Activated naive CD4-positive, alpha-beta T cell treated with anti-CD3 and anti-CD28 coated beads for 36 hours (primary cell): ENCODE results near the gene CERS5. TPM values are rescaled to one million over a fixed set of nuclear protein-coding genes. Genes with fewer than 3 reads are reported as not detected.

Source experiments
- CTCF ChIA-PET: fragments of 350-600 bp; sonication (Branson Sonifier 250); formaldehyde crosslinking; loops from one replicate; lab custom pipeline; 2021; ENCODE audit warnings: antibody characterized with exemption; lab: Charles Lee
- DNase-seq: peaks from one replicate; pipeline ENCODE4 v3.0.0-alpha.2; 2020
- H3K27ac Mint-ChIP-seq: one replicate; pipeline ENCODE4 v1.8.0; 2021; ENCODE audit warnings: mild to moderate bottlenecking, mixed read lengths
- H3K27me3 Mint-ChIP-seq: one replicate; pipeline ENCODE4 v1.8.0; 2021; ENCODE audit warnings: low read depth, mixed read lengths
- H3K36me3 Mint-ChIP-seq: one replicate; pipeline ENCODE4 v1.8.0; 2021; ENCODE audit warnings: low read depth, mixed read lengths
- H3K4me1 Mint-ChIP-seq: one replicate; pipeline ENCODE4 v1.8.0; 2021; ENCODE audit warnings: low read depth, mixed read lengths
- H3K4me3 Mint-ChIP-seq: one replicate; pipeline ENCODE4 v1.8.0; 2021; ENCODE audit warnings: mild to moderate bottlenecking, moderate library complexity, mixed read lengths
- H3K9me3 Mint-ChIP-seq: one replicate; pipeline ENCODE4 v1.8.0; 2021; ENCODE audit warnings: mixed read lengths
- intact Hi-C: fragments of 100-400 bp; cut with micrococcal nuclease; formaldehyde crosslinking; loops from one replicate; pipeline ENCODE4 v1.15.1; 2023
- total RNA-seq, 2 experiments: library from RNA; stranded (reverse); gene quantifications; one replicate each; pipeline ENCODE4 v1.2.3, GENCODE V29; 2021

Gene CERS5
- total RNA-seq, 2 experiments from 2014 or later, result 32.6 to 33.6 TPM

DNA sequence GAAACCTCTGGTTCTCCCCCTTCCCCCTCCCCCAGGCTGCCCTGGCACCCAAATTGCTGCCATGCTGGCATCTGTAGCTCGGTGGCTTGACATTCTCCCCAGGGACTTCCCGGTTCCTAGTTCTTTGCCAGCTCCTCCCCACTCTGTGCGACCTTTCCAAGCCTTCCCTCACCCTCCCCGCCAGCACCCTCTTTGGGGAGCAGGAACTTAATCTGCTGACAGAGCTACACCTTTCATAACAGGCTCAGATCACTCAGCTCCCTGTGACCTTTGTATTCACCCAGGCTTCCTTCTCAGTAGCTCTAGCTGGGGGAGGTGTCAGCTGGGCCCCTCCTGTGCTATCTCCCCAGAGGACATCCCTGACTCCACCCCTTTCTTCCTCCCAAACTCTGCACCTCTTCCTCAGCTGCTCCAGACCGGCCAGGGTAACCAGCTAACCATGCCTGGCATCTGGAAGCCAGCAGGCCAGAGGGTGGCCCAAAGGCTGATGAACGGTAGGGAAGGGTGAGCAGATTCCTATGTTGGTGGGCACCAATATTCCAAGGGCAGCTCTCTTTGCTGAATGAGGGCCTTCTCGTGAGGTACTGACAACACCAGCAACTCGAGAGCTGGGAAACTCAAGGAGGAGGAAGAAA is 56.9 kb downstream of the CERS5 start:
- CTCF ChIA-PET, result interaction anchor here (0.8 to 4.6 kb wide), 29 partner anchors 8 to 179 kb away, joined by 3 to 60 read pairs (median 9); partner anchors contain the start of genes CERS5, GPD1, RACGAP1 and SMARCD1
- Mint-ChIP-seq H3K27ac (peak overlapping the region; percentile 41), H3K4me3 (no peak overlapping the region), H3K27me3 (no peaks in the 10 kb centered on the region), H3K4me1 (peaks cover 21% of the 10 kb centered on the region), H3K36me3 (peaks cover 2% of the 10 kb centered on the region), H3K9me3 (no peaks in the 10 kb centered on the region)
- peak; percentile 20 for DNase-seq
- intact Hi-C loops, result loop anchor here (2.0 kb wide), 1 partner anchor 111 kb away; no protein-coding TSS in a partner anchor

DNA sequence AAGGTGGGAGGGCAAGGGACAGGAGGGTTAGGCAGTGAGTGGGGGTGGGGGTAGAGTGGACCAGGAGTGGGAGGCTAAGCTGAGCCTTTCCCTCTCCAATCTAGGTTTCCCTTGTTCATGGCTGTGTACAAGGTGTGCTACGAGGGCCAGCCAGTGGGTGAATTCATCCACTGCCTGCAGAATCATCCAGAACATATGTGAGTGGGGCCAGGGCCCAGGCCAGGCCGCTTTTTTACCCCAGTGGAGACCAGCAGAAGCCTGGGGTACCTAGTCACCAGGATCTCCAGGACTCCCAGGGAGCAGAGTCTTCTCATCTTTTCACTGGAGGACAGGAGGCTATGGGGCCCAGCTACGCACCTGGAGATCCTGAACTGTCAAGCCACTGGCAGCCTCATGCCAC is 57.9 kb downstream of the CERS5 start:
- H3K27me3 Mint-ChIP-seq, result no peaks in the 10 kb centered on the region
- H3K9me3 Mint-ChIP-seq, result no peaks in the 10 kb centered on the region
- no peak overlapping the region for H3K27ac Mint-ChIP-seq
- H3K36me3 Mint-ChIP-seq, result no peaks in the 10 kb centered on the region
- DNase-seq, result no peak
- intact Hi-C loops, result no loop called here
- CTCF ChIA-PET, result interaction anchor here (0.6 to 4.6 kb wide), 10 partner anchors 8 to 80 kb away, joined by 3 to 60 read pairs (median 20); partner anchors contain the start of genes CERS5, GPD1 and SMARCD1
- peaks cover 18% of the 10 kb centered on the region for H3K4me1 Mint-ChIP-seq
- H3K4me3 Mint-ChIP-seq, result no peak overlapping the region

GRCh38 chr12:50107416-50108268 is 59.5 kb downstream of the CERS5 start:
- intact Hi-C loops, result no loop called here
- no peaks in the 10 kb centered on the region for H3K9me3 Mint-ChIP-seq
- H3K27me3 Mint-ChIP-seq, result no peaks in the 10 kb centered on the region
- no peak overlapping the region for H3K27ac Mint-ChIP-seq
- CTCF ChIA-PET, result interaction anchor here (0.6 to 2.6 kb wide), 6 partner anchors 19 to 291 kb away, joined by 3 to 21 read pairs (median 3); partner anchors contain the start of gene SMARCD1
- H3K4me3 Mint-ChIP-seq, result no peak overlapping the region
- no peaks in the 10 kb centered on the region for H3K36me3 Mint-ChIP-seq
- H3K4me1 Mint-ChIP-seq, result peaks cover 13% of the 10 kb centered on the region
- DNase-seq, result no peak

- no peak for DNase-seq
- Mint-ChIP-seq H3K36me3 (no peaks in the 10 kb centered on the region), H3K4me3 (no peak overlapping the region), H3K4me1 (peaks cover 13% of the 10 kb centered on the region), H3K27ac (no peak overlapping the region), H3K27me3 (no peaks in the 10 kb centered on the region), H3K9me3 (no peaks in the 10 kb centered on the region)
- intact Hi-C loops, result no loop called here
- CTCF ChIA-PET, result interaction anchor here (1.2 to 2.6 kb wide), 2 partner anchors 18 to 22 kb away, joined by 3 to 21 read pairs; partner anchors contain the start of gene SMARCD1
Measured at GRCh38 chr12:50106907-50107306, 60.3 kb downstream of the CERS5 start.

DNA sequence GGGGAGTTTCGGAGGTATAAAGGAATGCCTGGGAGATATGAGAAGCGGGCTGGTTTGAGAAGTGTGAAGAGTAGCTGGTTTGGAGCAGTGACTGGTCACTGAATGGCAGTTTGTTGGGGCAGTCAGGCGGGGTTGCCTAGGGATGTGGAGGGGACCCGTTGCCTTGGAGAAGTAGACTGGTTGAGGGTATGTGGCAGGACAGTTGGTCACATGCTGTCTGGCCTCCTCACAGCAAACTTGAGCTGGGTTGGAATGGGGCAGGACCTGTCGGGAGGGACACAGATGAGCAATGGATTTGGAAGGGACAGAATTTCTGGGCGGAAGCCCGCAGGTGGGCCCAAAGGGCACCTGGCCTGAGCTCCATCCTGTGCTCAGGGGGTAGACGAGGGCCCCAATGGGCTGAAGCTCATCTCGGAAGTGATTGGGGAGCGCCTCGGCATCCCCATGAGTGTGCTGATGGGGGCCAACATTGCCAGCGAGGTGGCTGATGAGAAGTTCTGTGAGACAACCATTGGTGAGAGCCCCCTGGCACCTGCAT is 61.2 kb downstream of the CERS5 start:
- Mint-ChIP-seq H3K36me3 (no peaks in the 10 kb centered on the region), H3K4me3 (no peak overlapping the region), H3K4me1 (peaks cover 9% of the 10 kb centered on the region), H3K27me3 (no peaks in the 10 kb centered on the region), H3K9me3 (no peaks in the 10 kb centered on the region), H3K27ac (no peak overlapping the region)
- intact Hi-C loops, result no loop called here
- DNase-seq, result no peak
- CTCF ChIA-PET, result no interaction called here

- intact Hi-C loops, result no loop called here
- H3K4me3 Mint-ChIP-seq, result no peak overlapping the region
- H3K36me3 Mint-ChIP-seq, result no peaks in the 10 kb centered on the region
- no peak for DNase-seq
- peaks cover 2% of the 10 kb centered on the region for H3K4me1 Mint-ChIP-seq
- no peak overlapping the region for H3K27ac Mint-ChIP-seq
- H3K9me3 Mint-ChIP-seq, result no peaks in the 10 kb centered on the region
- no peaks in the 10 kb centered on the region for H3K27me3 Mint-ChIP-seq
- CTCF ChIA-PET, result interaction anchor here (0.8 to 2.1 kb wide), 5 partner anchors 16 to 210 kb away, joined by 3 to 8 read pairs (median 5); no protein-coding TSS in a partner anchor
Measured at GRCh38 chr12:50104417-50105366, 62.5 kb downstream of the CERS5 start.

DNA sequence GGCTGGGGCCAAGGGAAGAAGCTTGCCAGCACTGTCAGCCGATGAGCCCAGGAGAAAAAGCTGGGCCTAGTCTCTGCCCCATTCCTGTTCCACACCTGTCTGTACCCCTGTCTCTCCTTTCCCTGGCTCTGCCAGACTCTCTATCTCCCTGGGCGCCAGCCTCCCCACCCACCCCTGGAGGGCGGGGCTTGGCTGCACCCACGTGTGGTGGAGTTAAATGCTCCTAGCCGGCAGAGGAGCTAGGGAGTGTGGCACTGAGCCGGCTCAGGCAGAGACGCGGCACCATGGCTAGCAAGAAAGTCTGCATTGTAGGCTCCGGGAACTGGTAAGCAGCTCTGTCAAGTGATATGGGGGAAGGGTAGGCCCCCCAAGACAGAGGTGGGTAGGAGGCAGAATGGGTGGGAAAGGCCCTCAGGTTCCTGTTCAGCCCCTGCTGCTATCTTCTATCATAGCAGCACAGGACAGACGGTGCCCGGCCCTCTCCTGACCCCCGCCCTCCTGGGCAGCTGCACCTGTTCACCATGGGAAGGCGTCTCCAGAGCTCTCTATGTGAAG is 63.3 kb downstream of the CERS5 start, which contains the start of gene GPD1:
Gene GPD1 (plus strand): TSS at position 242 of the 555 bp plus-strand sequence. CDS start 43 bp downstream, at position 285.
- intact Hi-C loops, result no loop called here
- peaks cover 3% of the 10 kb centered on the region for H3K36me3 Mint-ChIP-seq
- DNase-seq, result no peak
- H3K27ac Mint-ChIP-seq, result no peak within 1 kb of the TSS
- no peak within 1 kb of the TSS for H3K4me3 Mint-ChIP-seq
- CTCF ChIA-PET, result interaction anchor here (0.8 to 4.0 kb wide), 6 partner anchors 7 to 210 kb away, joined by 3 to 24 read pairs (median 6); partner anchors contain the start of gene COX14
- H3K27me3 Mint-ChIP-seq, result no peaks in the 10 kb centered on the region
- H3K9me3 Mint-ChIP-seq, result no peaks in the 10 kb centered on the region
- peaks cover 2% of the 10 kb centered on the region for H3K4me1 Mint-ChIP-seq

DNA sequence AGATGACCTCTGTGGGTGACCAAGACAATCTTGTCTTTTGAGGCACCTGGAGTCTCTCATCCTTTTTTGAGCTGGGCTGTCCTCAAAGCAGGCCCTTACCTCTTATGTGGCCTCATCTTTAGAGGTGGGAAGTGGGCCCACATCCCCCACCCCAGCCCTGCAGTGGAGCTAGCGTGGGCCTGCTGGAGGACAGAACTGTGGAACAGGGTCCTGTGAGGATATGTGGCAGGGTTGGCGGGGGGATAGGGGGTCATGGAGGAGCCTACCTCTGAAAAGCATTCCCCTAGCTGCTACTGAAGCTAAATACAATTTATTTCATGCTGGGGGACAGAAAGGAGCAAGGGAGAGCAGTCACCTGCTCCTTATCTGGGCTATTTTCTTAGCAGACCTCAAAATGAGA is 63.8 kb downstream of the CERS5 start:
- CTCF ChIA-PET, result interaction anchor here (0.8 to 4.0 kb wide), 6 partner anchors 8 to 211 kb away, joined by 3 to 24 read pairs (median 6); partner anchors contain the start of gene COX14
- Mint-ChIP-seq H3K27me3 (no peaks in the 10 kb centered on the region), H3K9me3 (no peaks in the 10 kb centered on the region), H3K27ac (no peak overlapping the region), H3K4me1 (peaks cover 2% of the 10 kb centered on the region), H3K4me3 (no peak overlapping the region), H3K36me3 (peaks cover 3% of the 10 kb centered on the region)
- intact Hi-C loops, result no loop called here
- DNase-seq, result no peak

GRCh38 chr12:50102646-50103309 is 64.4 kb downstream of the CERS5 start:
- H3K27me3 Mint-ChIP-seq, result no peaks in the 10 kb centered on the region

GRCh38 chr12:50102131-50102531 is 65.0 kb downstream of the CERS5 start:
- H3K4me1 Mint-ChIP-seq, result peaks cover 2% of the 10 kb centered on the region
- H3K27ac Mint-ChIP-seq, result no peak overlapping the region
- no peaks in the 10 kb centered on the region for H3K27me3 Mint-ChIP-seq
- H3K9me3 Mint-ChIP-seq, result no peaks in the 10 kb centered on the region
- intact Hi-C loops, result no loop called here
- H3K4me3 Mint-ChIP-seq, result no peak overlapping the region
- H3K36me3 Mint-ChIP-seq, result peaks cover 7% of the 10 kb centered on the region
- no peak for DNase-seq
- CTCF ChIA-PET, result interaction anchor here (2.1 to 4.0 kb wide), 2 partner anchors 9 to 14 kb away, joined by 8 to 24 read pairs; partner anchors contain the start of gene COX14

More at GRCh38 chr12:50102646-50103309, 64.4 kb downstream of the CERS5 start:
- Mint-ChIP-seq H3K9me3 (no peaks in the 10 kb centered on the region), H3K36me3 (peaks cover 6% of the 10 kb centered on the region), H3K27ac (no peak overlapping the region), H3K4me3 (no peak overlapping the region), H3K4me1 (peaks cover 2% of the 10 kb centered on the region)
- intact Hi-C loops, result no loop called here
- CTCF ChIA-PET, result interaction anchor here (1.3 to 4.0 kb wide), 4 partner anchors 8 to 212 kb away, joined by 3 to 24 read pairs (median 8); partner anchors contain the start of gene COX14
- DNase-seq, result no peak
